Left lung (tissue), 10 donors: ENCODE results near the gene EVPL. TPM values are rescaled to one million over a fixed set of nuclear protein-coding genes. Genes with fewer than 3 reads are reported as not detected.

ENCODE experiments used
- ATAC-seq: fragments of 200-7000 bp; cut with Tn5 transposase; one replicate; pipeline ENCODE4 v1.9.1; 2020; ENCODE audit warnings: moderate library complexity
- DNase-seq, 4 donors: peaks; one replicate each; pipeline ENCODE4 v3.0.0-alpha.2; 2013 to 2020
- H3K27ac ChIP-seq, 2 donors: fragments of 200-600 bp; sonication (generic) in 1 of 2; one replicate each; pipeline versions ENCODE4 v1.5.0 to v1.8.0; 2020 to 2021
- H3K27me3 ChIP-seq, 2 donors: fragments of 200-600 bp; sonication (generic) in 1 of 2; one replicate each; pipeline versions ENCODE4 v1.5.0 to v1.8.0; 2020 to 2021
- H3K36me3 ChIP-seq, 2 donors: fragments of 200-600 bp; sonication (generic) in 1 of 2; one replicate each; pipeline versions ENCODE4 v1.5.0 to v1.8.0; 2020 to 2021
- H3K4me1 ChIP-seq, 2 donors: fragments of 200-600 bp; one replicate each; pipeline ENCODE4 v1.8.0; 2021
- H3K4me3 ChIP-seq, 2 donors: fragments of 200-600 bp; sonication (generic) in 1 of 2; one replicate each; pipeline versions ENCODE4 v1.5.0 to v1.8.0; 2020 to 2021; ENCODE audit warnings: mild to moderate bottlenecking in 1 of 2
- H3K9me3 ChIP-seq, 2 donors: fragments of 200-600 bp; sonication (generic) in 1 of 2; one replicate each; pipeline versions ENCODE4 v1.5.0 to v1.8.0; 2020 to 2021
- intact Hi-C, 2 donors: fragments of 100-400 bp; cut with DNase I; formaldehyde crosslinking; loops; one replicate each; pipeline versions ENCODE4 v1.11.2 to v1.14.2; 2022
- polyA plus RNA-seq, 6 donors: library from polyadenylated mRNA; unstranded; fragments of 120-200 nt; gene quantifications; one replicate each; pipeline ENCODE4 v1.2.1, GENCODE V29; 2013; ENCODE audit not compliant: insufficient read length in 6 of 6
- total RNA-seq, 2 donors: library from RNA; stranded (reverse); fragmentation: NEBNext Ultra II Directional; extraction: Animal tissue kit (Norgen Biotek cat#: 25700); gene quantifications; one replicate each; pipeline ENCODE4 v1.2.1, GENCODE V29; 2021
- TF ChIP-seq, protein P1 (sequence below), 2 donors: fragments of 200-600 bp; sonication (generic) in 1 of 2; IDR thresholded peaks; one replicate each; pipeline versions ENCODE4 v1.5.0 to v1.8.0; 2021; ENCODE audit warnings: antibody characterized with exemption in 2 of 2
- donor health status: DM: no; HTN: yes; CAD: no.
- donor health status: DM: no; HTN: no; CAD: no.

Gene EVPL
- total and polyA plus RNA-seq, 8 donors = 23.3 to 53.1 (median 43.9) TPM

DNA sequence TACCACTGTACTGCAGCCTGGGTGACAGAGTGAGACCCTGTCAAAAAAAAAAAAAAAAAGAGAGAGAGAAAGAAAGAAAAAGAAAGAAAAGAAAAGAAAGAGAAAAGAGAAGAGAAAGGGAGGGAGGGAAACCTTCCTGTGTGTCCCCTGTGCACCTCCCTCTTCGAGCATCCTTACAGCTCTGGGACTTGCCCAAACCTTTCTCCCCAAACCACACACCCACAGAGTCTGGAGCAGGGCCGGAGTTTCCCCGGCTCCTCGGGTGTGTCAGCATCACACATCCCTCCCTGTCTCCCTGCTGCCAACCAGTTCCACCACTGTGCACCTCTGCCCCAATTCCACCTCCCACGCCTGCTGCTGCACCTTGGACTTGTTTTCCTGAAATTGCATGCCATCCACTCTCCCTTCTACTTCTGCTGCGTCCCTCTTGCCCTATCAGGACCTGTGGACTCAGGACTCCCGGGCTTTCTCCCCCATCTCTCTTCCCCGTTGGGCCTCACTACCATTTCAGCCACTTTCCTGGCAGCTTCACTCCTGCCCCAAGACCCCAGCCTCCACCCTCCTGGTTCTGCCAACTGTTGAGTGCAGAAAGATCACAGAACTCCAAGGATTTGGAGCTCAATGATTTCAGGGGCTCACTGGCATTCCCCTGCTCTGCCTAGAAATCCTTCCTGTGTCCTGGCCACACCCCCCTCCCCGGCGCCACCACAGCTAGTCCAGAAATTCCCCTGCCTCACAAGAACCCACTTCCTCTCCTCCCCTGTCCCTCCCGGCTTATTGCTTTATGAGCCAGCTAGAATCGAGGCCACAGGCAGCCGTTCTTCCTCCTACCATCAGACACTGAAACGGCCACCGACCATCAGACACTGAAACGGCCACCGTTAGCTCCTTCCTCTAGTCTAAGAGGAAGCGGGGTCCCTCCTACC lies 30.2 kb downstream of the EVPL start:
- TF ChIP-seq, protein P1, sequence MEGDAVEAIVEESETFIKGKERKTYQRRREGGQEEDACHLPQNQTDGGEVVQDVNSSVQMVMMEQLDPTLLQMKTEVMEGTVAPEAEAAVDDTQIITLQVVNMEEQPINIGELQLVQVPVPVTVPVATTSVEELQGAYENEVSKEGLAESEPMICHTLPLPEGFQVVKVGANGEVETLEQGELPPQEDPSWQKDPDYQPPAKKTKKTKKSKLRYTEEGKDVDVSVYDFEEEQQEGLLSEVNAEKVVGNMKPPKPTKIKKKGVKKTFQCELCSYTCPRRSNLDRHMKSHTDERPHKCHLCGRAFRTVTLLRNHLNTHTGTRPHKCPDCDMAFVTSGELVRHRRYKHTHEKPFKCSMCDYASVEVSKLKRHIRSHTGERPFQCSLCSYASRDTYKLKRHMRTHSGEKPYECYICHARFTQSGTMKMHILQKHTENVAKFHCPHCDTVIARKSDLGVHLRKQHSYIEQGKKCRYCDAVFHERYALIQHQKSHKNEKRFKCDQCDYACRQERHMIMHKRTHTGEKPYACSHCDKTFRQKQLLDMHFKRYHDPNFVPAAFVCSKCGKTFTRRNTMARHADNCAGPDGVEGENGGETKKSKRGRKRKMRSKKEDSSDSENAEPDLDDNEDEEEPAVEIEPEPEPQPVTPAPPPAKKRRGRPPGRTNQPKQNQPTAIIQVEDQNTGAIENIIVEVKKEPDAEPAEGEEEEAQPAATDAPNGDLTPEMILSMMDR (IDR thresholded peaks at IDR 0.05) = no peak
- H3K27me3 ChIP-seq = no peaks in the 10 kb centered on the region
- peaks cover 9 to 24% of the 10 kb centered on the region in 2 donors for H3K4me1 ChIP-seq
- no peaks in the 10 kb centered on the region for H3K9me3 ChIP-seq
- H3K27ac ChIP-seq = peak overlapping the region; percentile 33 to 77
- peaks cover 0 to 50% of the 10 kb centered on the region in 2 donors for H3K36me3 ChIP-seq
- ATAC-seq = peak; percentile 79
- intact Hi-C loops = no loop called here
- peak in 2 of 4 donors; percentile 71 to 87 for DNase-seq
- H3K4me3 ChIP-seq = no peak overlapping the region

DNA sequence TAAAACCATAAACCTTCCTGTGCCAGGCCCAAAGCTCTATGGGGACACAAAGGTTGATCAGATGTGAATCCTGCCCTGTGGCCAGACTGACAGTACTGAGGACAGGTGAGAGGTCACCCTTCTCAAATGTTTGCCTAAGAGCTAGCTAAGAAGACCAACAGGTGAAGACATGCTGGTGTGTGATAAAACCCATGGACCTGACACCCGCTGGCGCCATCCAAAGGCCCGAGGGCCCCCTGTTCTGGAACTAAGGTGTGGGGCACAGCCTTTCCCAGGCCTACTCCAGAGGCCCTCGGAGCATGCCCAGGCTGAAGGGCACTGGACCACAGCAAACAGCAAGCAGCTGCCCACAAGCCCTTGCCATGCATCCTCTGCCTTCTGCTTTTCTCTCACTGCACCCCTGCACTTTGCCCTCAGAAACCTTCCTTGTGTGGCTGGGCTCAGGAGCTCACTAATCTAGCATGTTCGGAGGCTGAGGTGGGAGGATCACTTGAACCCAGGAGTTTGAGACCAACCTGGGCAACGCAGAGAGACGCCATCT lies 31.7 kb downstream of the EVPL start:
- intact Hi-C loops = no loop called here
- no peak for DNase-seq
- TF ChIP-seq, protein P1 (IDR thresholded peaks at IDR 0.05) = no peak
- Histone ChIP-seq H3K27ac (no peak overlapping the region), H3K36me3 (peaks cover 0 to 46% of the 10 kb centered on the region in 2 donors), H3K4me3 (no peak overlapping the region), H3K27me3 (no peaks in the 10 kb centered on the region), H3K4me1 (peaks cover 9 to 24% of the 10 kb centered on the region in 2 donors), H3K9me3 (no peaks in the 10 kb centered on the region)
- no peak for ATAC-seq

DNA sequence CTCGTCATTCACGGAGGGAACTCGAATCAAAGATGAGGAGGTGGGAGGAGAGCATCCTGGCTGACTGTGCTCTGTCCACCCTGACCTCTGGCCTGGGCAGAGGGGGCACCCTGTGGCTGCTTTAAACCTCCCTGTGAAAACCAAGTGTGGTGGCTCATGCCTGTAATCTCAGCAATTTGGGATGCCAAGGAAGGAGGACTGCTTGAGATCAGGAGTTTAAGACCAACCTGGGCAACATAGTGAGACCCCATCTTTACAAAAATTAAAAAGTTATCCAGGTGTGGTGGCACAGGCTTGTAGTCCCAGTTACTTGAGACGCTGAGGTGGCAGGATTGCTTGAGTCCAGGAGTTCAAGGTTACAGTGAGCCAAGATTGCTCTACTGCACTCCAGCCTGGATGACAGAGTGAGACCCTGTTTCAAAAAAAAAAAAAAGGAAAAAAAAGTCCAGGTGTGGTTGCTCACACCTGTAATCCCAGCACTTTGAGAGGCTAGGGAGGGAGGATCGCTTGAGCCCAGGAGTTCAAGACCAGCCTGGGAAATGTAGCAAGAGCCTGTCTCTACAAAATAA lies 32.2 kb downstream of the EVPL start:
- Histone ChIP-seq H3K27ac (no peak overlapping the region), H3K4me3 (no peak overlapping the region), H3K27me3 (no peaks in the 10 kb centered on the region), H3K36me3 (peaks cover 0 to 41% of the 10 kb centered on the region in 2 donors), H3K9me3 (no peaks in the 10 kb centered on the region), H3K4me1 (peaks cover 9 to 24% of the 10 kb centered on the region in 2 donors)
- intact Hi-C loops = no loop called here
- TF ChIP-seq, protein P1 (IDR thresholded peaks at IDR 0.05) = no peak
- no peak for DNase-seq
- ATAC-seq = no peak

DNA sequence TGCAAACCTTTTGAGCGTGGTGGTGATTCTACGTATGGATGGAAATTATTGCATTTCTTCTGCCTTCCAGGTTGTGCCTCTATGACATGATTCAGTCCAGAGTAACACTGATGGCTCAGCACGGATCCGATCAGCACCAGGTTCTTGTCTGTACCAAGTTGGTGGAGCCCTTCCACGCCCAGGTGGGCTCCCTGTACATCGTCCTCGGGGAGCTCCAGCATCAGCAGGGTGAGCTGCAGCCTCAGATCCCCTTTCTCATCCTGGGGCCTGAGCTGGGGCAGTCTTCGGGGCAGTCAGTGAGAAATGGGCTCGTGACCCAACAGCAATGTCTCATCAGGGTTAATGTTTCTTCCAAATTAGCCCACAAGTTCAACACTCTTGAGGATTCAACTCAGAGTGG lies 35.7 kb downstream of the EVPL start:
- TF ChIP-seq, protein P1 (IDR thresholded peaks at IDR 0.05) = no peak
- intact Hi-C loops = no loop called here
- Histone ChIP-seq H3K27ac (no peak overlapping the region), H3K27me3 (no peaks in the 10 kb centered on the region), H3K4me1 (peaks cover 0 to 2% of the 10 kb centered on the region in 2 donors), H3K4me3 (no peak overlapping the region), H3K9me3 (no peaks in the 10 kb centered on the region), H3K36me3 (peaks cover 0 to 46% of the 10 kb centered on the region in 2 donors)
- DNase-seq (peak in 1 of 4 donors; percentile 10), ATAC-seq (no peak)

DNA sequence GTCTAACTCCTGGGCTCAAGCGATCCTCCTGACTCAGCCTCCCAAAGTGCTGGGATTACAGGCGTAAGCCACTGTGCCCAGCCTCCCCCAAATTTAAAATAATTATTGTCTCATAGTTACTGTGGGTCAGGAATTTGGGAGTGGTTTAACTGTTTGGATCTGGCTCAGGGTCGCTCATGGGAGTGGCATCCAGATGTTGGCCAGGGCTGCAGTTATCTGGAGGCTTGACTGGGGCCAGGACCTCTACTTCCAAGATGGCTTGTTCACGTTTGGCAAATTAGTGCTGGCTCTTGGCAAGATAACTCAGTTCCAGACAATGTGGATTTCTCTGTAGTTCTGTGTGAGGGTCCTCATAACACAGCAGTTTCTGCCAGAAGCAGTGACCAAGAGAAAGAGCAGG lies 40.1 kb downstream of the EVPL start:
- ATAC-seq (no peak), DNase-seq (no peak)
- TF ChIP-seq, protein P1 (IDR thresholded peaks at IDR 0.05) = no peak
- no peaks in the 10 kb centered on the region for H3K27me3 ChIP-seq
- no peaks in the 10 kb centered on the region for H3K9me3 ChIP-seq
- H3K4me3 ChIP-seq = no peak overlapping the region
- intact Hi-C loops = no loop called here
- H3K4me1 ChIP-seq = peaks cover 18 to 21% of the 10 kb centered on the region in 2 donors
- H3K27ac ChIP-seq = no peak overlapping the region
- peaks cover 0 to 14% of the 10 kb centered on the region in 2 donors for H3K36me3 ChIP-seq
